GM21526 (cell line): ENCODE data around the gene CAP2.
"Not testable (repeated sequence)": the region's sequence is repeated elsewhere in the genome, so short reads cannot be mapped to it uniquely, and the experiment has no call there.

Source experiments
- ATAC-seq: cut with Tn5 transposase; IDR thresholded peaks from one replicate; pipeline ENCODE4 v1.9.1; 2021; ENCODE audit warnings: moderate library complexity; ENCODE audit not compliant: unreplicated experiment, low FRiP score

CAP2 gene

DNA sequence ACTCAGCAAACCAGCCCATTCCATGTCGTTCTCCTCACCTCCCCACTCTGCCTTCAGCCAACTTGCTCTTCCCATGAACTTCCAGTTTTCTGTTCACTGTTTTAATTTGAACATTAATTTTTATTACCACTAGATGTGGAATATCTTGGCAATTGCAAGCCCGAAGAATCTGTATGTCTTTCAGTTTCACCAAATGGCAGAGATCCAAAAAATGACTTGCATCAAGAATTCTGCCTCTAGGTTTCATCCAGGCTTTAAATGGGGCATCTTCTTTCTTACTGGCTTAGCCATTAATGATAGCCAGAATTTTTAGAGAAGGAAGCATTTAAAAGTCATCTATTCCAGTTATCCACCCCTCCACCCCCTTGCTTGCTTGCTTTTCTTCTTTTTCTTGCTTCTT, 39.0 kb downstream of the CAP2 start:
- ATAC-seq, result no peak

DNA sequence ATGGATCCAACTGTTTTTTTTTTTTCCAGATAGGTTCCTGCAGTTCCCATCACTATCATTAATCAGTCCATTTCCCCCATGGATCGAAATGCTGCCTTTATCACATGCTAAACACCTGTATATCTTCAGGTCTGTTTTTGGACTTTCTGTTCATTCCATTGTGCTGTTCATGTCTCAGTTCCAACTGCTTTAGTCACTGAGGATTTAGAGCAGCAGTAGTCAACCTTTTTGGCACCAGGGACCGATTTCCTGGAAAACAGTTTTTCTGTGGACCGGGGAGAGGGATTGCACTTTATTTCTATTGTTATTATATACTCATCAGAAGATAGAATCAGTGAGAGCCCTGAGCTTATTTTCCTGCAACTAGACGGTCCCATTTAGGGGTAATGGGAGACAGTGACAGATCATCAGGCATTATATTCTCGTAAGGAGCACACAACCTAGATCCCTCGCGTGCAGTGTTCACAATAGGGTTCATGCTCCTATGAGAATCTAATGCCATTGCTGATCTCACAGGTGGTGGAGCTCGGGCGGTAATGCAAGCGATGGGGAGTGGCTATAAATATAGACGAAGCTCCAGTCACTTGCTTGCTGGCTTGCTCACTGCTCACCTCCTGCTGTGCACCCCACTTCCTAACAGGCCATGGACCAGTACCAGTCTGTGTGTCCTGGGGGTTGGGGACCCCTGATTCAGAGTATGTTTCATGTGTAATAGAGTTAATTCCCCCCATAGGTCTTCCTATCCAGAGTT, 46.0 kb downstream of the CAP2 start:
- no peak for ATAC-seq

DNA sequence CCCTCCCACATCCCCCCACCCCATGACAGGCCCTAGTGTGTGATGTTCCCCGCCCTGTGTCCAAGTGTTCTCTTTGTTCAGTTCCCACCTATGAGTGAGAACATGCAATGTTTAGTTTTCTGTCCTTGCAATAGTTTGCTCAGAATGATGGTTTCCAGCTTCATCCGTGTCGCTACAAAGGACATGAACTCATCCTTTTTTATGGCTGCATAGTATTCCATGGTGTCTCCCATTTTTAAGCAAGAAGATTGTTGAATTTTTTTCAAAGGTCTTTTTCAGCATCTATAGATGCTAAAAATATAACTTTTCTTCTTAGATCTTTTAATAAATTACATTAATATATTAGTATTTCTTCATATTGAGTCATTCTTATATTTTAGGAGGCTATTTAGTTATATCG, 47.4 kb downstream of the CAP2 start:
- ATAC-seq, result not testable (repeated sequence)

DNA sequence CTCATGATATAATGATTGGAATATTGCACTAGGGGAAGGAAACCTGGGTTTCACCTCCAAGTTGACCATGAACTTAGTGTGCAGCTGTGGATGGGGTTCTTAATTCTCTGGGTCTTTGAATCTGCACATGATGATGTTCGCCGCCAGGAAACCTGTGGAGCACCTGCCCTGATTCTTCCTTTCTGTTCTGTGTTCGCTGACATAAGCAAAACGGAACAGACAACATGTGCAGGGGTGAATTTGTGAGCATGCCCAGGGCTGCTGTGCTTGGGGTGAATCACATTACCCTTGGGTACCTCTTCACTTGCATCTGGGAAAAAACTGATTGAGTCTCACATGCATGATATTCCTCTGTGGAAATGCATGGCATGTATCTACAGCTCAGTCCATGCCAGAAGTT, 48.8 kb downstream of the CAP2 start:
- no peak for ATAC-seq

DNA sequence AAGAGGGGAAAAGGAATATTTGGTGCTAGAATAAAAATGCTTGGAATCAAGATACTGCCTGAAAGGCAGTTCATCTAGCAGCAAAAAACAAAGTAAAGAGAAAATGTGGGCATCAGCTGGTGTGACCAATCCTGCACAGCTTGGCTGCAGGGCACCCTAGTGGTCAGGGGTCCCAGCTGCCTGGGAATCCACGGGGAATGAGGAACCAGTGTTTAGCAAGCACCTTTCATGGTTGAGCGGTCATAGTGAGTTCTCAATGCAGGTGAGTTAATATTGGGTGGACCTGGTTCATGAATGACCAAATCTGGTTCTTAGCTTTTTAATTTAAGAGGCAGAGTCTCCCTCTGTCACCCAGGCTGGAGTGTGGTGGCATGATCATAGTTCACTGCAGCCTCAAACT, 53.3 kb downstream of the CAP2 start:
- ATAC-seq, result no peak

DNA sequence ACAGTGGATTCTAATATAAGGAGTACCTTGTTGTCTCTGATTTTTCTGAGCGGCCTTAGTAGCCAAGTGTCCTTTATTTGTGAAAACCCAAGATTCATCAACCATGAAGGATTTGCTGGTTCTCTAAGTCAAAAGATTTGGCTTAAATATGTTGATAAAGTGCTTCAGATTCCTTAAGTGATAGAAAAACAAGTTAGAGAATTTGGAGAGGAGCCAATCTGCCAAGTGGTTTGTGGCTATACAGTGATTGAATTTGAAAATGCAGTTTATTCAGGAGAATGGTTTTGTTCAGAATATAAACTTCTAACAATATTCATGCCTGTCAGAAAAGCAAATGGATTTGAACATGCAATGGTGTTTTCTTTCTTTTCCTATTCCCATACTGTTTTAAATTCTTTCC, 54.8 kb downstream of the CAP2 start:
- ATAC-seq, result no peak

DNA sequence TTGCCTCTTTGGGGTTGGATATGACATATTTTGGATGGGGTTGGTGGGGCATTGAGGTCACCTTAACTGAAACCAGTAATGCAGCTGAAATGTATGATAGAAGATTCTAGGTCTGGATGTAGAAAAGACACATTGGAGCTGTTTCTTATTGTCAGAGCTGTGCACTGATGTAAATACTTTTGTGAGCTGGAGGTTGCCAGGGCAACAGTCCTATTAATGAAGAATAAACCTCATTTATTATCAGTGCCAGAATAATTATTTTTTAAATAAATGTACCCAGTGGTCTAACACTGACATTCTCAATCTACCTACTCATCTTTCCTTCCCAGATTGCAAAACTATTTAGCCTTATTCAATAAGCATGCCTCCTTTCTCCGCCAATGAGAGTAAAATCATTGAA, 57.0 kb downstream of the CAP2 start:
- ATAC-seq, result no peak

DNA sequence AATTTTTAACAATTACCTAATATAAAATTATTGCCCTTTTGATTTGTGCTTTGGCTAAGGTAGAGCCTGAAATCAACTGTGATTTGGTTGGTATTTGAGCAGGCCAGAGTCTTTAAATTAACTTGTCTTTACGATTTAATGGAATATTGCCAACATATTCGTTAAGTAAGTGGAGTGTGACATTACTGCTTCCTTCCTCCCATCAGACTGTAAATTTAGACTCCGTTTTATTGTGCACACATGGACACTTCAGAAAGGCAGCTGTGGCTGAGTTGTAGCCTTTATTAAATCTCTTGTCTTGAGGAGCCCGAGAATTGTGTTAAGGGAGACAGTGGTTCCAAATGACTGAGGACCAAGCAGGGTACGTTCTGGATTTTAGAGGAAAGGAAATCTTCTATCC, 57.4 kb downstream of the CAP2 start:
- ATAC-seq, result no peak

DNA sequence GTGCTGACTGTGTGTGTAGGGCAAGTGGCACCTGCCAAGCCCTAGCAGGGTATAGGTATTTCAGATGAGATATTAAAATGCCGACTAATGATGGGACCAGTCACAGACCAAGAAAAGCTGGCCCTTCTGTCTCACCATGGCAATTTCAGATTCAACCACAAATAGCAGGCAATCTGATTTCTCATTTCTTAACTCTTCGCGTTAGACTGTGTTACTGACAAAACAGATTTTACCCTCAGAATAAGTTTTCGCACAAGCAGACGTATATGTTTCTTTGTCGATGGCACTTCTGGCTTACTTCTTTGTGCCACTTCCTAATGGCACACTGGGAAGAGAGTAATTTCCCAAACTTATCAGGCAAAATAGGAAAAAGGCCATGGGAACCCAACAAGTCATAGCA, 58.7 kb downstream of the CAP2 start:
- no peak for ATAC-seq

DNA sequence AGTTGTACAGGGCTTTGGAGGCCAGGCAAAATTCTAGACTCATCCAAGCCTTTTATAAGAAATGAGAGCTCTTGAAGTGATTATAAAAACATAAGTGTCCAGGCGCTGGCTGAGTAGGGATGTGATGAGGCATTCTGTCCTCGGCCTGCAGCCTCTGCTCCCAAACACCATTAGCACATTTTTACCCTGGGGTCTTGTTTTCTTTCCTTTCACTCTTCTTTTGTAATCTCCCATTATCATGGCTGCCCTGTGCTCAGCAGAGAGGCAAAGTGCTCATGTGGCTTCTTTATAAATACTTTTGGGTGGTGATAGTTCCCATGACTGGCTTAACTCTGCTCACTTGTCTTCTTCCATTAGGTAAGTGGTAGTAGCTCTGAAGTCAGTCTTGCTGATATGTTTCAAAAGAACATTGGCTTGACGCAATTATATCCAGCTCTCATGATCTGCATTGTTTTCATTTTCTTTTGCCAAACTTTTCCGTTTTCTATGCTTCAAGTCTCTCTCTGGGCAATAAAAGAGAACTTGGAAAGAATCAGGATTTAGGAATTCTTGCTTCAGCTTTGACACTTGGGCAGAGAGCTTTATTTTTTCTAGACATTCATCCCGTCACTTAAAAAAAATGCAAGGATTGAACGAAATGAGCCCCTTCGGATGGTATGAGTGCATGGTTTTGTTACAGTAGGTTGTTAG, 61.1 kb downstream of the CAP2 start:
- no peak for ATAC-seq

DNA sequence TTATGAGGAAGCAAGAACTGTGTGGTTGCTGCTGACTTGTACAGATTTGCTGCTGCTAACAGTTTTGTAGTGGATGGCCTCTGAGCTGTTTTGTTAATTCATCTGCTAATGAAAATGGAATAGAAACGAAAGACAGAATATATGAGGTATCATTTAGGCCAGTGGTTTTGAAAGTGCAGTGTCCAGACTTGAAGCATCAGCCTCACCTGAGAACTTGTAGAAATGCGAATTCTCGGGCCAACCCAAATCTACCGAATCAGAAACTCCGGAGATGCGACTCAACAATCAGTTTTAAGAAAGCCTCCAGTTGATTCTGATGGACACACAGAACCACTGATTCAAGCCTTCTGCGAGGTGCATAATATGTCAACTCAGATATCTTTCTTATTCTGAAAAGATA, 62.5 kb downstream of the CAP2 start:
- ATAC-seq, result no peak

DNA sequence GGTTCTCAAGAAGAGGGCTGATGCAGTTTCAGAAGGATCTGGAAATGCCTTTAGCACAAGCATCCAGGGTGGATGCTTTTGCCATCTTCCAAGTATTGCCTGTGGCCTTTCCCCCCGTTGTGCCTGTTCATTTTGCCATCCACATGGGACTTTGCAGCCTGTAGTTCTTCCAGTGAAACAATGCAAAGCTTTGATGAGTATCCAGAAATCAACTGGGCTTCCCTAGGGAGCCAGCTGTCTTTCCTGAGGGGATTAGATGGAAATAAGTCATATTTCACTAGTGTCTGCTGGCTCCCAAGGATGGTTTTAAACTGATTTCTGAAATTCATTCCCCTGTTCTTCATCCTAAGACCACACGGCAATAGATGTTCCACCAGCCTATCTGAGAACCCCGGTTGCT, 63.3 kb downstream of the CAP2 start:
- ATAC-seq, result no peak

DNA sequence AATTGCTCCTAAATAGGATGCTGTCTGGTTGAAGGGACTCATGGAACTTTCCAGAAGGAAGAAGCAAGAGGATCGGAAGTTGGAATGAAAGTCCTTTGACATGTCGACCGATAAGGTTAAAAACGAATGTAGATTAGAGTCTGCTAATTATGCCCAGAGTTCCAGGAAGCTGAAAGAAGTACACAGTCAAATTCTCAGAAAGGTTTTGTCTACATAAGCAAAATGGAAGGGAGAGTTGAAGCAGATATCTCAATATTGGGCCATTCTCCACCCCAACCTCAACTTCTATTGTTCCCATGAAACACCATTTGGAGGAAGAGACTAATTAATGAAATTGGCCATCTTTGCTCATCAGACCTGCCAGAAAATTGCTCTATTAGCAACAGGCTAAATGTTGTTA, 64.0 kb downstream of the CAP2 start:
- no peak for ATAC-seq

DNA sequence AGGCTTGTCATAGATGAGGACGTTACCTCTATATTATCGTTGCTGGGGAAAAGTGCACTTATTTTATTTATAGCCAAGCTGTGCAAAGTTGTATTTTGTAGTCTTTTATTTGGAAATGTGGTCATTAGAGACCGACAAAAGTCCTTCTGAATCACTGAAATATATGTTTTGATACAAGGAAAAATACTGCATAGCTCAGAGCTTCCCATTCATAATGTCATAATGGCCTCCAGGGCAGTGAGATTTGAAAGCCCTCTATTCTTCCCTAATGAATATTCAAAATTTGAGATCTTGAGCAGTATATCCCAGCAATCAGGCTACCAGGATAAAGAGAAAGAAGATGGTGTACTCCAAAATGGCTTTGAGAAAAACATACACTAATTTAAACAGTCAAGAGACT, 64.6 kb downstream of the CAP2 start:
- ATAC-seq, result no peak

DNA sequence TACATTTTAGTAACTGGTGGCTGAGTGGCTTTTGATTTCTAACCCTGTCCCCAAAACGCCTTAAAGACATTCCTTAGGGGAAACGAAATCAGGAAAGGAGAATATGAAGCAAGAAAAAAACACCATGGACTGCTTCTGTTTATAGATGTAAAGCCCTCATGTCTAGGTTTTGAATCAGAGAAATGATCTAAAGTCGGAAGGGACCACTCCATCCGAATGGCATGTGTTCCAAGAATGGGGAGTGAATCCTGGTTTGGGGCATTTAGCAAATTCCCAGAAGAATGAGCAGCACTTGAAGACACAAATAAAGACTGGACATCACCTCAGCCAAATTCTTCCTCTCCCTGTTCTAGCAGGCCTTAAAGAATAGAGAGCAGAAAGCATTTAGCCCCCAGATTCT, 65.6 kb downstream of the CAP2 start:
- no peak for ATAC-seq

DNA sequence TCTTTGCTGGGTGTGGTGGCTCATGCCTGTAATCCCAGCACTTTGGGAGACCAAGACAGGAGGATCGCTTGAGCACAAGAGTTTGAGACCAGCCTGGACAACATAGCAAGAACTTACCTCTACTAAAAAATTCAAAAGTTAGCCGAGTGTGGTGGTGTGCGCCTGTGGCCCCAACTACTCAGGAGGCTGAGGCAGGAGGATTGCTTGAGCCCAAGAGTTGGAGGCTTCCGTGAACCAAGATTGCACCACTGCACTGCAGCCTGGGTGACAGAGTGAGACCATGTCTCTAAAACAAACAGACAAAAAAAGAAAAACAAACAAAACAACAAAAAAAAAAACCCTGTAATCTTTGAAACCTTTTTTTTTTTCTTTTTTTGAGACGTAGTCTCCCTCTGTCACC, 67.5 kb downstream of the CAP2 start:
- ATAC-seq, result no peak

DNA sequence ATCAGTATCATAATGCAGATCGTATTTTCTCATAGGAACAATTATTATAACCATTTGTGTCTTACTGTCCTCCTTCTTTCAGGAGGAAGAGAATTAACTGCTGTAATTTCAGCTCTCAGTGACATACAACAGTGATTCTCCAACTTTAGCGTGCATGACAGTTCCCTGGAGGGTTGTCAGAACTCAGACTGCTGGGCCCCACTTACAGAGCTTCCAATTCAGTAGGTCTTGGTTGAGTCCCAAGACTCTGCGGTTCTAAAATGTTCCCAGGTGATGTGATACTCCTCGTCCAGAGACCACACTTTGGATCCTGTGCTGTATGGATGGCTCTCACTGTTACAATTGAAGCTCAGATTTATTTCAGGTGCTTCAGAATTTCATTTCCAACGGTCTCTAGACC, 72.8 kb downstream of the CAP2 start:
- no peak for ATAC-seq

DNA sequence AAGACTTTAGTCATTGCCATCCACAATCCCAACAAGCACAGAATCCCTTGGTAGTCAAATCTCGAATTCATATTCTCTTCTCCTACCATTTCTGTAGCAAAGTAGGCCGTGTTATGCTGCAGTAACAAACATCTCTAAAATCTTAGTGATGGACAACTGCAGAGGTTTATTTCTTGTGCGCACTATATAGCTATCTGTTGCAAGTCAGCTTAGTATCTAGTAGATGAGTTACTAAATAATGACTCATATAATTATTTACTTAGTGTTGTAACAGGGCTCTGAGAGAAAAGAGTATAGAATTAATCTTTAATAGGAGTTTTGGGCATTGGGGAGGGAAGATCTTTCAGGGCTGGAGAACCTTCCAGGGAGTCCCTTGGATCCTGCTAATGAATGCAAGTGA, 73.3 kb downstream of the CAP2 start:
- no peak for ATAC-seq

DNA sequence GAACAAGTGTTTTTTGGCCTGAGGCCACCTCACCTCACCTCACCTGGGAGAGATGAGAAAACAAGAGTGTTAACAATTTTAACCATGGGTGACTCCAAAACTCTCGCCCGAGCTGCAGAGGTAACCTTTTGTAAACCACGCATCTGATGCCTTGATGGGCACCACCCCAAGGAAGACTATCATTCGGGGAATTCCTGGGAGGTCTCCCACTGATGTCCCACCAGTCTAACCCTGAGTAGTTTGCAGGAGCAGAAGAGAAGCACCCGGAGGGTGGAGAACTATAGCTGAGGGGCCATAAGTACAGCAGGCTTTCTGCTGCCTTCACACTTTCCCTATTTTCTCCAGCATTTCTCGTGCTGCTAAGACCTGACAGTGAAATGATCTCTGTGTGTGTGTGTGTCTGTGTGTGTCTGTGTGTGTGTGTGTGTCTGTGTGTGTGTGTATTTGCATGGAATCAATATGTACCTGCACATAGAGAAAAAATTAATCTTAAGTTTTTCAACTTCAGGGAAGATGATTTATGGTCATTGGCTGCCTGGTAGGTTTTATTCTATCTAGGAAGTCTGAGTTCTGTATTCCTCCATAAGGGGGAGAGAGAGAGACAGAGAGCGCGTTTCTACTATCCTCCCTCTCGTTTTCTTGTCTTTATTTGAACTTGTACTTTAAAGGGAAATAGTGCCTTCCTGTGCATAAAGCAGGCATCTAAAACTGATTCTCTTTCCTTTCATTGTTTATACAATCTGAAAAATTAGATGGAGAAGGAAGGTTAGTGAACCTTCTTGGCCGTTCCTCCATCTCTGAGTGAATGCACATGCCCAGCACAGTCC, 75.8 kb downstream of the CAP2 start:
- ATAC-seq, result no peak

DNA sequence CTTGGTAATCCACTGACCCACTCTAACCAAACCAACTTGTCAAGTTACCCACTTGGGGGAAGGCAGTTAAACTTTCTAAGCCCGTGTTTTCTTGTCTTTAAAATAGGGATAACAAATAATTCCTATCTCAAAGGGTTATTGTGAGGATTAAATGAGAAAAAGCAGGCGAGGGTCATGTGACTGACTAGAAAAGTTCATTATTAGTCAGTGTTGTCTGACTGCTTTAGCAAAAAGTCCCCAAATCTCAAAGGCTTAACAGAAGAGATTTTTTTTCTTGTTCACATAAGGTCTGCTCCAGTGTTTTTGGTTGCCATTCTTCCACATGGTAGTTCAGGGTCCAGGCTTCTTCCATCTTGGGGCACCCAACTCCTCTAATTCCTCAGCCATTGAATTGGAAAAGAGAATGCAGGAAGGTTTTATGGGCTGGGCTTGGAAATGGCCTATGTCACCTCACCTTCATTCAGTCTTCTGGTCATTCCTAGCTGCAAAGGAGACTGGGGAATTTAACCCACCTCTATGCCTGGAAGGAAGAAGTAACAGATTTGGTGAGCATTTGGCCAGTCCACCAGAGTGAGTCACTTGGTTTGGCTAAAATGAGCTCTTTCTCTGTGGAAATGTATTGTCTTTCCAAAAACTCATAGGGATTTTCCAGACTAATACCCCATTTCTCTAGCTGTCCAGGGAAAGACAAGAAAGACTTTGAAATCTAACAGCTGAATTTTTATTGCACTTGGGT, 77.0 kb downstream of the CAP2 start:
- ATAC-seq, result no peak

DNA sequence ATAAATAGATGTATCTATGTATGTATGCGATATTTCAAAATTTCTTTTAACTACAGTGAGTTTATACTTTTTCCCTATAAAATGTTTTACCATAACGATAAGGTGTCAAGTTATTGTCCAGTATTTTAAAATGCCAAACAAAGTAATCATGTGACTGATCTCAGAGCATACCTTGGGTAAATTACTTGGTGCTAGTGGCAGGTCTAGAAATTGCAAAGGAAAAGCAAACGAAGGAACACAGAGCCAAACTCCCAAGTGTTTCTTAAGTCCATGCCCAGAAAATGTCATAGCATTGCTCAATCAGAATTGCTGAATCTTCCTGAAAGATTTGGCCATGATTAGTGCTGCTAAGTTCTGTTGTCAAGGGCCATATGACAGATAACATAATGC, 77.5 kb downstream of the CAP2 start:
- ATAC-seq, result no peak
